ENCODE measurements around the gene ZC3H11A.
A peak's percentile ranks its signal among the peaks of the same experiment; 100 is the strongest.
"Not testable (repeated sequence)": the region's sequence is repeated elsewhere in the genome, so short reads cannot be mapped to it uniquely, and the experiment has no call there.

ZC3H11A gene

DNA sequence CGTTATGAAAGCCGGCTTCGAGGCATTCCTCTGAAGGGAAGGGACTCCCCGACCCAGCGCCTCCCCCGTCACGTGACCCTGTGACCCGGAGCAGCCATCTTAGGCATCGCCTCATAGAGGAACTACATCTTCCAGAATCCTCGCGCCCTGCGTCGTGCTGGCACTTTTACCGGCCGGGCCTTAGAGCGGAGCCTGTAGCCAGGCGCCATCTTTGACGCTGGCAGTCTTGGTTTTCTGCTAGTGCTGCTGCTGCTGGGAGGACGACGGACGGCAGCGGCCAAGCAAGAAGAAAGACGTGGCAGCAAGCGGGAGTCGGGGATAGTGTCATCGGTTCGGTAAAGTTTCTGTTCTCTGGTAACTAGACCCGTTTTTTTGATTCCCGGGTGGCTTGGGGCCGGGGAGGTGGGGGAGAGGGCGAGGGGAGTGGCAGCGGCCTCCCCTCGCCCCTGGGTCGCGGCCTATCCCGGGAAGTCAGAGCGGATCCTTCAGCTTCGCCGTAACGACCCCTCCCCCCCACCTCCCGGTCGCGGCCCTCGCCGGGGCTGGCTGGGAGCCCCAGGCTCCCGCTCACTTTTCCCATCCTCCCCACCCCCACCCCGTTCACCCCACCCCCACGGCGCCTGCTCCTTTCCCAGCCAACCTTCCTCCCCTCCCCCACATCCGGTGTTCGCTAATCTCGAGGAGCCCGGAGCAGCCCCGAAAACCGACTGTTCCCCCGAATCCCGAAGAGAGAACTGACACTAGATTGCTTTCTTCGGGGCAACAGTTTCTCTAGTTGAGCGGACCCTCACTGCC is at the start of gene ZC3H11A, which contains the start of gene ZBED6:
TSS of gene ZC3H11A (plus strand) at position 183 of the 795 bp plus-strand sequence. CDS start 21,448 bp downstream, outside the sequence.
TSS of gene ZBED6 (plus strand) at position 183 of the 795 bp plus-strand sequence. CDS start 1,900 bp downstream, outside the sequence.
- DNase-seq, result peak; percentile 99 to 100

DNA sequence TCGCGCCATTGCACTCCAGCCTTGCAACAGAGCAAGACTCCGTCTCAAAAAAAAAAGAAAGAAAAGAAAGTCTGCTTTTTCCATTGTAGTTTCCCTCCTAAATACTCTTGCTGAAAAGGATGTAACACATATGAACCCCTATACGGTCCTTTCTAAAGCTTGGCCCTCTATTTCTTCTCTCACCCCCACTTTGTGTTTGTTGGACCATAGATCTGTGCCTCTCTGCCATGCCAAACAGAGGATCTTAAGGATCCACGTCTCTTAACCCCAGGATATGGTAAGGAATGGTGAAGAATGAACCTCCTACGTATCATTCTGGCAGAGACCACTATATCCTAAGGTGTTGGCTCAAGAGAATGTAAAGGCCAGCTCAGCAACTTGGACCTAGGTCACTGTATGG is 49.1 kb upstream of the ZC3H11A start:
- DNase-seq, result no peak

GRCh38 chr1:203751051-203751450 is 44.4 kb upstream of the ZC3H11A start:
- no peak for DNase-seq

DNA sequence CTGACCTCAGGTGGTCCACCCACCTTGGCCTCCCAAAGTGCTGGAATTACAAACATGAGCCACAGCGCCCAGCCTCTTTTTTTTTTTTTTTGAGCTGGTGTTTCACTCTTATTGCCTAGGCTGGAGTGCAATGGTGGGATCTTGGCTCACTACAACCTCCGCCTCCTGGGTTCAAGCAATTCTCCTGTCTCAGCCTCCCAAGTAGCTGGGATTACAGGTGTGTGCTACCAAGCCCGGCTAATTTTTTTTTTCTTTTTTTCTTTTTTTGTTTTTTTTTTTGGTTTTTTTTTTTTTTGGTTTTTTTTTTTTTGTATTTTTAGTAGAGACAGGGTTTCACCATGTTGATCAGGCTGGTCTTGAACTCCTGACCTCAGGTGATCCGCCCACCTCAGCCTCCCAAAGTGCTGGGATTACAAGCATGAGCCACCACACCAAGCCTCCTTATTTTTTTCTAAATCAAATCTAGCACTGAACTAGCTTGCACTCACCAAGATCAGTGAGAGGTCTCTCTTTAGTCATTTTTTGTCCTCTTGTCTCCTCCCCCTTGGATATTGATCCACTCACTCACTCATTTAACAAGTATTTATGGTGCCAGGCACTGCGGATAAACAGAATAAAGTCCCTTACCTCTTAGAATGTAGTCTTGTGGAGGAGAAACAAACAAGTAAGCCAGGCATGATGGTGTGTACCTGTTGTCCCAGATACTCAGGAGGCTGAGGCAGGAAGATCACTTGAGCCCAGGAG is 43.6 kb upstream of the ZC3H11A start:
- DNase-seq, result not testable (repeated sequence)

GRCh38 chr1:203754455-203754864 is 41.0 kb upstream of the ZC3H11A start:
- DNase-seq, result peak; percentile 48 to 52

GRCh38 chr1:203756036-203756435 is 39.4 kb upstream of the ZC3H11A start:
- DNase-seq, result no peak

GRCh38 chr1:203758749-203759148 is 36.7 kb upstream of the ZC3H11A start:
- not testable (repeated sequence) for DNase-seq

DNA sequence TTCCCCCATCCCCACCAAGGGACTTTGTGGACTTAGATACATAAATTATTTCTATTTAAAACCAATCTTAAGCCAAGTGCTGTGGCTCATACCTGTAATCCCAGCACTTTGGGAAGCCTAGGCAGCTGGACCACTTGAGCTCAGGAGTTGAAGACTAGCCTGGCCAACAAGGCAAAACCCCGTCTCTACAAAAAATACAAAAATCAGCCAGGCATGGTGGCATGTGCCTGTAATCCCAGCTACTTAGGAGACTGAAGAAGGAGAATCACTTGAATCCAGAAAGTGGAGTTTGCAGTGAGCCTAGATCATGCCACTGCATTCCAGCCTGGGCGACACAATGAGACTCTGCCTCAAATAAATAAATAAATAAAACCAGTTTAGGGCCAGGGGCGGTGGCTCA is 34.9 kb upstream of the ZC3H11A start:
- DNase-seq, result no peak

DNA sequence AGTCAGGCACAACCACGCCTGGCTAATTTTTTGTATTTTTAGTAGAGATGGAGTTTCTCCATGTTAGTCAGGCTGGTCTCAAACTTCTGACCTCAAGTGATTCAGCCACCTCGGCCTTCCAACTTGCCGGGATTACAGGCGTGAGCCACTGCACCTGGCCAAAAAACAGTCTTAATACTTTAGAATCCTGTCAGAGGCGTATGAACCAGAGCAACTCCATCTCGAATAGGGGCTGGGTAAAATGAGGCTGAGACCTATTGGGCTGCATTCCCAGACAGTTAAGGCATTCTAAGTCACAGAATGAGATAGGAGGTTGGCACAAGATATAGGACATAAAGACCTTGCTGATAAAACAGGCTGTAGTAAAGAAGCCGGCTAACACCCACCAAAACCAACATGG is 33.5 kb upstream of the ZC3H11A start:
- not testable (repeated sequence) for DNase-seq

- no peak for DNase-seq
Observed at GRCh38 chr1:203763505-203763904, 31.9 kb upstream of the ZC3H11A start.

GRCh38 chr1:203764105-203765028 is 31.1 kb upstream of the ZC3H11A start:
- DNase-seq, result no peak

GRCh38 chr1:203765029-203765837 is 30.2 kb upstream of the ZC3H11A start, which contains the start of gene LAX1:
Gene LAX1, plus strand, starts transcription at chr1:203765183. Its CDS starts 383 bp downstream, at chr1:203765566.
- no peak for DNase-seq

DNA sequence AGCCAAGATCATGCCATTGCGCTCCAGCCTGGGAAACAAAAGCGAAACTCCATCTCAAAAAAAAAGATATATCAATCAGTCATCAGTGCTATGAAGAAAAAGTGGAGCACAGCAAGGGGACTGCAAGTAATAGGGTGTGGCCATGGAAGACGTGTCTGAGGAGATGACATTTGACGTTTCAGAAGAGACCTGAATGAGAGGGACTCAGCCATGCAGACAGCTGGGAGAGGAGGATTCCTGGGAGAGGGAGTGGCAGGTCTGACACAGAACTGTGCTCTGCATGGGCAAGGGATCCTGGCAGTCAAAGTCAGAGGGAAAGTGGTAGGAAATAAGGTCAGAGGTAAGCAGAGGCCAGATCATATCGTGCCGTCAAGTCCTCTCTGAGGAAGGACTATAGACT is 27.2 kb upstream of the ZC3H11A start:
- no peak for DNase-seq

- DNase-seq, result peak; percentile 86 to 88
Observed at GRCh38 chr1:203769505-203770343, 25.7 kb upstream of the ZC3H11A start.

GRCh38 chr1:203771901-203772301 is 23.5 kb upstream of the ZC3H11A start:
- DNase-seq, result no peak

GRCh38 chr1:203772836-203773235 is 22.6 kb upstream of the ZC3H11A start:
- no peak for DNase-seq

GRCh38 chr1:203776636-203777035 is 18.8 kb upstream of the ZC3H11A start:
- no peak for DNase-seq

DNA sequence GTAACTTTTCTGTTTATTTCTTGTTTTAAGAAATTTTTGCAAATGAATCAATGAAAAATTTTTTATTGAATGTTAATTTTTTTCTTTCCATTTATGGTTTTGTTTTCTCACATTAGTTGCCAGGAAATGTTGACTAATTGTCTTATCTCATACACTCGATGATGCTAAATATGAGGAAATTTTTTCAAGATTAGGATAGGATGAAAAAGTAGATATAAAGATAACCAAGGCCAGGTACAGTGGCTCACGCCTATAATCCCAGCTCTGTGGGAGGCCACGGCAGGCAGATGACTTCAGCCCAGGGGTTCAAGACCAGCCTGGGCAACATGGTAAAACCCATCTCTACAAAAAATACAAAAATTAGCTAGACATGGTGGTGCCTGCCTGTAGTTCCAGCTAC is 17.8 kb upstream of the ZC3H11A start:
- no peak for DNase-seq

GRCh38 chr1:203778146-203778545 is 17.3 kb upstream of the ZC3H11A start:
- no peak for DNase-seq

DNA sequence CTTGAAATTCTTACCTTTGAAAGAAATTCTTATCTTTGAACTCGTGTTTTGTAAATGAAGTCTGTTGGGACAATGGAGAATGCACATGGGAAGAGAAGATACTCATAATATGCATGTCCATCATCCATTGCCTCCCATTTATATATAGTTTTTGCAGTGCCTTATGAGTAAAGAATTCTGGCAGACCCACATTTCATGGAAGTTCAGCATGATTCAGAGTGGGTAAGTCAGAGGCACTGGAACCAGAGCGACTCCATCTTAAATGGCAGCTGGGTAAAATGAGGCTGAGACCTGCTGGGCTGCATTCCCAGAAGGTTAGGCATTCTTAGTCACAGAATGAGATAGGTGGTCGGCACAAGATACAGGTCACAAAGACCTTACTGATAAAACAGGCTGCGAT is 16.6 kb upstream of the ZC3H11A start:
- no peak for DNase-seq

DNA sequence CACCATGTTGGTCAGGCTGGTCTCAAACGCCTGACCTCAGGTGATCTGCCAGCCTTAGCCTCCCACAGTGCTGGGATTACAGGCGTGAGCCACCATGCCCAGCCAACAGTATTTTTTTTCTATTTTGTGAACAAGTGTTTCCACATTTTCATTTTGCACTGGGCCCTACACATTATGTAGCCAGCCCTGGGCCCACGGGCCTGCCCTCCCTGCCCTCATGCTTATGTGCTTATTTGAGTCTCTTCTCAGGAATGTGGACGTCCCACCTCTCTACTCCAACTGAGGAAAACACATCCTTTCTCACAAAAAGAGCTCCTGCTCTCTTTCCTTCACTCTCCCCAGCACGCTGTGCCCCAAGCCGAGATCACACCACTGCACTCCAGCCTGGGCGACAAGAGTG is 13.5 kb upstream of the ZC3H11A start:
- no peak for DNase-seq
